SK-MEL-5 (cell line): ENCODE data around the gene DCDC1. TPM values are rescaled to one million over a fixed set of nuclear protein-coding genes. Genes with fewer than 3 reads are reported as not detected.

Source experiments
- DNase-seq: peaks from one replicate; pipeline ENCODE4 v3.0.0-alpha.2; 2016; ENCODE audit warnings: low read depth, low spot score
- in situ Hi-C: cut with HindIII; loops from 2 replicates; pipeline ENCODE4 v1.10.0; 2016; ENCODE audit warnings: low sequenced_read_pairs, high pct_unique_total_duplicates, low pct_unique_long_range_greater_than_20kb
- total RNA-seq: library from RNA; depleted of rRNA; stranded (reverse); fragments of >200 nt; shearing (Covaris generic); gene quantifications from 2 replicates; pipeline ENCODE4 v1.2.3, GENCODE V29; 2014

Gene DCDC1
- total RNA-seq, 1 experiment from 2014 or later: not detected

- in situ Hi-C loops: no loop called here
- DNase-seq: no peak
These were observed 122.2 kb downstream of the DCDC1 start for GRCh38 chr11:31247321-31247720.

GRCh38 chr11:31246451-31247165 is 122.9 kb downstream of the DCDC1 start:
- in situ Hi-C loops: no loop called here
- no peak for DNase-seq

- in situ Hi-C loops: no loop called here
- DNase-seq: no peak
These were observed 125.8 kb downstream of the DCDC1 start for GRCh38 chr11:31243706-31244105.

GRCh38 chr11:31240340-31240904 is 129.1 kb downstream of the DCDC1 start:
- DNase-seq: peak; percentile 75
- in situ Hi-C loops: no loop called here

GRCh38 chr11:31237819-31238760 is 131.4 kb downstream of the DCDC1 start:
- DNase-seq: no peak
- in situ Hi-C loops: no loop called here

- in situ Hi-C loops: no loop called here
- DNase-seq: peak; percentile 30
These were observed 133.4 kb downstream of the DCDC1 start for GRCh38 chr11:31236143-31236542.

- in situ Hi-C loops: no loop called here
- DNase-seq: peak; percentile 45
These were observed 136.1 kb downstream of the DCDC1 start for GRCh38 chr11:31233425-31233824.

- DNase-seq: no peak
- in situ Hi-C loops: no loop called here
These were observed 137.9 kb downstream of the DCDC1 start for GRCh38 chr11:31231601-31232000.

- in situ Hi-C loops: no loop called here
- no peak for DNase-seq
These were observed 150.7 kb downstream of the DCDC1 start for GRCh38 chr11:31218847-31219246.

- in situ Hi-C loops: no loop called here
- no peak for DNase-seq
These were observed 155.2 kb downstream of the DCDC1 start for GRCh38 chr11:31214372-31214771.

GRCh38 chr11:31199378-31199777 is 170.2 kb downstream of the DCDC1 start:
- no peak for DNase-seq
- in situ Hi-C loops: no loop called here

GRCh38 chr11:31173926-31174680 is 195.4 kb downstream of the DCDC1 start:
- no peak for DNase-seq
- in situ Hi-C loops: no loop called here

GRCh38 chr11:31160504-31161422 is 208.8 kb downstream of the DCDC1 start:
- in situ Hi-C loops: no loop called here
- DNase-seq: peak; percentile 6

GRCh38 chr11:31150841-31151240 is 218.7 kb downstream of the DCDC1 start:
- in situ Hi-C loops: no loop called here
- no peak for DNase-seq

- DNase-seq: no peak
- in situ Hi-C loops: no loop called here
These were observed 219.5 kb downstream of the DCDC1 start for GRCh38 chr11:31150011-31150410.

- DNase-seq: peak; percentile 38
- in situ Hi-C loops: no loop called here
These were observed 227.8 kb downstream of the DCDC1 start for GRCh38 chr11:31141789-31142188.

- DNase-seq: no peak
- in situ Hi-C loops: no loop called here
These were observed 230.1 kb downstream of the DCDC1 start for GRCh38 chr11:31139479-31139878.
